Retinal pigment epithelial cell (primary cell): ENCODE measurements around the gene ESF1.
"Not testable (repeated sequence)": the region's sequence is repeated elsewhere in the genome, so short reads cannot be mapped to it uniquely, and the experiment has no call there.

Experiments used
- DNase-seq: peaks from one replicate; pipeline ENCODE4 v3.0.0-alpha.2; 2010; ENCODE audit warnings: low read depth
- H3K4me3 ChIP-seq: 2 replicates; pipeline ENCODE4 v1.5.1; 2011; ENCODE audit warnings: mild to moderate bottlenecking, low read length, control low read depth, moderate library complexity
- CTCF ChIP-seq: conservative IDR thresholded peaks from 2 replicates; pipeline ENCODE4 v1.5.1; 2011; ENCODE audit warnings: low read depth, low read length, control low read depth, inconsistent platforms

Gene ESF1

GRCh38 chr20:13741879-13742278 is 42.8 kb downstream of the ESF1 start:
- no peak for DNase-seq
- no peak for TF ChIP-seq CTCF
- H3K4me3 ChIP-seq: no peak overlapping the region

- TF ChIP-seq CTCF: no peak
- no peak for DNase-seq
These were observed 44.7 kb downstream of the ESF1 start for GRCh38 chr20:13739731-13740649.

GRCh38 chr20:13738187-13738586 is 46.5 kb downstream of the ESF1 start:
- not testable (repeated sequence) for DNase-seq, H3K4me3 ChIP-seq

More at GRCh38 chr20:13739731-13740649, 44.7 kb downstream of the ESF1 start:
- H3K4me3 ChIP-seq: no peak overlapping the region

GRCh38 chr20:13736436-13737191 is 48.1 kb downstream of the ESF1 start:
- TF ChIP-seq CTCF: no peak

GRCh38 chr20:13735826-13736225 is 48.9 kb downstream of the ESF1 start:
- no peak for DNase-seq
- no peak for TF ChIP-seq CTCF
- no peak overlapping the region for H3K4me3 ChIP-seq

More at GRCh38 chr20:13736436-13737191, 48.1 kb downstream of the ESF1 start:
- H3K4me3 ChIP-seq: no peak overlapping the region
- DNase-seq: no peak

GRCh38 chr20:13723011-13723410 is 61.7 kb downstream of the ESF1 start:
- DNase-seq: peak; percentile 25
- no peak overlapping the region for H3K4me3 ChIP-seq
- TF ChIP-seq CTCF: no peak

- TF ChIP-seq CTCF: no peak
- no peak for DNase-seq
- no peak overlapping the region for H3K4me3 ChIP-seq
These were observed 66.5 kb downstream of the ESF1 start for GRCh38 chr20:13718171-13718570.
